Peyer's patch (tissue), 4 donors: ENCODE measurements around the gene CTSA. TPM values are rescaled to one million over a fixed set of nuclear protein-coding genes. Genes with fewer than 3 reads are reported as not detected.

Experiments
- DNase-seq, 3 donors: peaks; one replicate each; pipeline ENCODE4 v3.0.0-alpha.2; 2017 to 2019
- H3K27ac ChIP-seq, 4 donors: fragments of 200-600 bp; sonication (generic); one replicate each; pipeline ENCODE4 v1.5.1; 2016 to 2019
- H3K27me3 ChIP-seq, 2 donors: fragments of 200-600 bp; sonication (generic); one replicate each; pipeline ENCODE4 v1.5.1; 2019
- H3K36me3 ChIP-seq, 3 donors: fragments of 200-600 bp; sonication (generic); one replicate each; pipeline ENCODE4 v1.5.1; 2016 to 2019
- H3K4me1 ChIP-seq, 4 donors: fragments of 200-600 bp; sonication (generic); one replicate each; pipeline ENCODE4 v1.5.1; 2016 to 2019
- H3K4me3 ChIP-seq, 4 donors: fragments of 200-600 bp; sonication (generic); 1 replicate in 3 of 4; 2 replicates in 1 of 4; pipeline ENCODE4 v1.5.1; 2016 to 2019; ENCODE audit warnings: mild to moderate bottlenecking in 1 of 4
- H3K9me3 ChIP-seq, 4 donors: fragments of 200-600 bp; sonication (generic); one replicate each; pipeline ENCODE4 v1.5.1; 2016 to 2019; ENCODE audit warnings: mild to moderate bottlenecking in 1 of 4
- CTCF ChIP-seq, 6 experiments: fragments of 450-650 bp in 4 of 6; fragments of 200-600 bp in 2 of 6; sonication (generic) in 1 of 6; IDR thresholded peaks; one replicate each; pipeline ENCODE4 v1.5.1; 2017 to 2019; ENCODE audit warnings: antibody characterized with exemption in 6 of 6, mild to moderate bottlenecking in 3 of 6, moderate library complexity in 1 of 6
- POLR2A ChIP-seq, 2 donors: fragments of 450-650 bp; IDR thresholded peaks; one replicate each; pipeline ENCODE4 v1.5.1; 2017; ENCODE audit warnings: antibody characterized with exemption in 2 of 2, mild to moderate bottlenecking in 2 of 2, moderate library complexity in 2 of 2
- total RNA-seq, 4 donors: library from RNA; depleted of rRNA; stranded (reverse); fragments of >200 nt; gene quantifications; one replicate each; pipeline ENCODE4 v1.1.0, GENCODE V29; 2016

Gene CTSA
- total RNA-seq, 4 donors from 2014 or later = 85.0 to 602 (median 258) TPM

- Histone ChIP-seq H3K4me1 (peaks cover 0 to 27% (median 11%) of the 10 kb centered on the region in 4 donors), H3K27ac (no peak overlapping the region), H3K36me3 (peaks cover 0 to 59% (median 0%) of the 10 kb centered on the region in 3 donors), H3K4me3 (no peak overlapping the region), H3K9me3 (no peaks in the 10 kb centered on the region), H3K27me3 (no peaks in the 10 kb centered on the region)
- TF ChIP-seq POLR2A (IDR thresholded peaks at IDR 0.05) (no peak), CTCF (IDR thresholded peaks at IDR 0.05) (no peak)
- DNase-seq = no peak
Measured at GRCh38 chr20:45894797-45895196, 3.7 kb downstream of the CTSA start.

GRCh38 chr20:45896641-45897161 is 5.6 kb downstream of the CTSA start:
- peaks cover 0 to 60% (median 0%) of the 10 kb centered on the region in 3 donors for H3K36me3 ChIP-seq
- TF ChIP-seq CTCF (IDR thresholded peaks at IDR 0.05) (no peak), POLR2A (IDR thresholded peaks at IDR 0.05) (no peak)
- no peak for DNase-seq

GRCh38 chr20:45897289-45897688 is 6.2 kb downstream of the CTSA start:
- H3K27me3 ChIP-seq = no peaks in the 10 kb centered on the region
- no peak overlapping the region for H3K4me3 ChIP-seq
- TF ChIP-seq CTCF (IDR thresholded peaks at IDR 0.05) (no peak), POLR2A (IDR thresholded peaks at IDR 0.05) (no peak)
- no peak overlapping the region for H3K27ac ChIP-seq
- H3K36me3 ChIP-seq = peaks cover 0 to 60% (median 0%) of the 10 kb centered on the region in 3 donors
- peaks cover 0 to 13% (median 8%) of the 10 kb centered on the region in 4 donors for H3K4me1 ChIP-seq
- no peak for DNase-seq
- H3K9me3 ChIP-seq = no peaks in the 10 kb centered on the region

More at GRCh38 chr20:45896641-45897161, 5.6 kb downstream of the CTSA start:
- Histone ChIP-seq H3K27me3 (no peaks in the 10 kb centered on the region), H3K27ac (no peak overlapping the region), H3K9me3 (no peaks in the 10 kb centered on the region), H3K4me1 (peaks cover 0 to 18% (median 11%) of the 10 kb centered on the region in 4 donors), H3K4me3 (no peak overlapping the region)

- DNase-seq = no peak
- Histone ChIP-seq H3K36me3 (peaks cover 0 to 60% (median 0%) of the 10 kb centered on the region in 3 donors), H3K27me3 (no peaks in the 10 kb centered on the region)
Measured at GRCh38 chr20:45897692-45898091, 6.6 kb downstream of the CTSA start.

GRCh38 chr20:45898285-45898684 is 7.2 kb downstream of the CTSA start:
- H3K4me1 ChIP-seq = peaks cover 0 to 4% (median 1%) of the 10 kb centered on the region in 4 donors
- H3K36me3 ChIP-seq = peaks cover 0 to 60% (median 0%) of the 10 kb centered on the region in 3 donors
- H3K27ac ChIP-seq = no peak overlapping the region
- no peak for TF ChIP-seq POLR2A (IDR thresholded peaks at IDR 0.05)
- TF ChIP-seq CTCF (IDR thresholded peaks at IDR 0.05) = no peak
- H3K9me3 ChIP-seq = no peaks in the 10 kb centered on the region
- H3K4me3 ChIP-seq = no peak overlapping the region
- H3K27me3 ChIP-seq = no peaks in the 10 kb centered on the region
- no peak for DNase-seq

More at GRCh38 chr20:45897692-45898091, 6.6 kb downstream of the CTSA start:
- H3K4me3 ChIP-seq = no peak overlapping the region
- no peaks in the 10 kb centered on the region for H3K9me3 ChIP-seq
- TF ChIP-seq CTCF (IDR thresholded peaks at IDR 0.05) (no peak), POLR2A (IDR thresholded peaks at IDR 0.05) (no peak)
- peaks cover 0 to 9% (median 5%) of the 10 kb centered on the region in 4 donors for H3K4me1 ChIP-seq
- no peak overlapping the region for H3K27ac ChIP-seq
